ENCODE results near the gene HBP1. TPM values are rescaled to one million over a fixed set of nuclear protein-coding genes. Genes with fewer than 3 reads are reported as not detected.
A peak's percentile ranks its signal among the peaks of the same experiment; 100 is the strongest.

HBP1 gene
- total RNA-seq, 4 donors from 2014 or later = 70.6 to 172 (median 143) TPM

DNA sequence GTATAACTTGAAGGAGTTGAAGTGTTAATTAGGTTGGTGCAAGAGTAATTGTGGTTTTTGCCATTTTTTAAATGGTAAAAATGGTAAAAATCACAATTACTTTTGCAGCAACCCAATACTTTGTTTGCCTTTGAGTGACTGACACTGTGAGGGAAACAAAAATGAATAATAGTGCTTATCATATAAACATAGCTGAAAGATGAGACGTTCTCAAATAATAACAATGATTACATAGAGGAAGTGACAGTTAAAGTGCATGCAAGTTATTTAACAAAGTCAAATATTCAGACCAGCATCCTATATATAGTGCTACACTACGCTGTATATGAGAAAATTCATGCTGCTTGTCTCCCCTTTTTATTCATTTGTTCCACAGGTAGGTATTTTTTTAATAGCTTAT, 4.7 kb upstream of the HBP1 start:
- peaks cover 3 to 5% of the 10 kb centered on the region in 2 donors for H3K4me1 ChIP-seq
- H3K27me3 ChIP-seq = no peaks in the 10 kb centered on the region
- H3K4me3 ChIP-seq = no peak overlapping the region
- in situ Hi-C loops (cut with MboI; ENCODE audit: low sequenced_read_pairs in 4 of 4) = loop anchor here in 1 of 4 donors (25.0 kb wide), 3 partner anchors 502 to 877 kb away; partner anchors contain the start of genes CCDC71L, DLD and NAMPT
- DNase-seq = no peak
- TF ChIP-seq CTCF (IDR thresholded peaks at IDR 0.05 in 4 of 5, conservative IDR thresholded peaks at IDR 0.05 in 1 of 5) (no peak), POLR2A (IDR thresholded peaks at IDR 0.05) (no peak)
- H3K27ac ChIP-seq = no peak overlapping the region
- no peaks in the 10 kb centered on the region for H3K36me3 ChIP-seq
- intact Hi-C loops (cut with DNase I; ENCODE audit: low total_unique reads) = loop anchor here (10.0 kb wide), 1 partner anchor 119 kb away; the partner anchor contains the start of gene PRKAR2B
- no peak for ATAC-seq
- no peaks in the 10 kb centered on the region for H3K9me3 ChIP-seq

DNA sequence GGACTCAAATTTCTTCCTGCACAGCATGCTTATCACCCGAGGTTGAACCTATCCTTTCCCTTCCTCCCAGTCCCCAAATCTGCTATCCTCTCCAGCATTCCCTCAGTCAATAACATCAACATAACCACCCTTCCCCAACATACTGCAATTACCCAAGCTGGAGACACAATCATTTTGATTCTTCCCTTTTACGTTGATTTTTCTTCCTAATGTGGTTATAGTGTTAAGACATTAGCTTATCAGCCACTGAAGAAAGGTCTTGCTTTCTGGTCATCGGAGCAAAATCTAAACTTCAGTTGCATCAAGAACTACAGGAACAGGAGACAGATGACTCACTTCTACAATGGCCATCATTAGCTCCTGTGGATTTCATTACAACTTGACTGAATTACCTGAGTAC, 3.5 kb upstream of the HBP1 start:
- Histone ChIP-seq H3K27me3 (no peaks in the 10 kb centered on the region), H3K27ac (no peak overlapping the region), H3K4me1 (peaks cover 5 to 7% of the 10 kb centered on the region in 2 donors), H3K4me3 (no peak overlapping the region), H3K9me3 (no peaks in the 10 kb centered on the region), H3K36me3 (no peaks in the 10 kb centered on the region)
- ATAC-seq (no peak), DNase-seq (no peak)
- intact Hi-C loops (cut with DNase I; ENCODE audit: low total_unique reads) (loop anchor here (5.0 to 10.0 kb wide), 4 partner anchors 121 to 883 kb away; partner anchors contain the start of genes COG5, DLD, DUS4L and NAMPT), in situ Hi-C loops (cut with MboI; ENCODE audit: low sequenced_read_pairs in 4 of 4) (loop anchor here in 1 of 4 donors (25.0 kb wide), 3 partner anchors 503 to 878 kb away; partner anchors contain the start of genes CCDC71L, DLD and NAMPT)
- TF ChIP-seq CTCF (IDR thresholded peaks at IDR 0.05 in 4 of 5, conservative IDR thresholded peaks at IDR 0.05 in 1 of 5) = no peak
- TF ChIP-seq POLR2A (IDR thresholded peaks at IDR 0.05) = no peak

DNA sequence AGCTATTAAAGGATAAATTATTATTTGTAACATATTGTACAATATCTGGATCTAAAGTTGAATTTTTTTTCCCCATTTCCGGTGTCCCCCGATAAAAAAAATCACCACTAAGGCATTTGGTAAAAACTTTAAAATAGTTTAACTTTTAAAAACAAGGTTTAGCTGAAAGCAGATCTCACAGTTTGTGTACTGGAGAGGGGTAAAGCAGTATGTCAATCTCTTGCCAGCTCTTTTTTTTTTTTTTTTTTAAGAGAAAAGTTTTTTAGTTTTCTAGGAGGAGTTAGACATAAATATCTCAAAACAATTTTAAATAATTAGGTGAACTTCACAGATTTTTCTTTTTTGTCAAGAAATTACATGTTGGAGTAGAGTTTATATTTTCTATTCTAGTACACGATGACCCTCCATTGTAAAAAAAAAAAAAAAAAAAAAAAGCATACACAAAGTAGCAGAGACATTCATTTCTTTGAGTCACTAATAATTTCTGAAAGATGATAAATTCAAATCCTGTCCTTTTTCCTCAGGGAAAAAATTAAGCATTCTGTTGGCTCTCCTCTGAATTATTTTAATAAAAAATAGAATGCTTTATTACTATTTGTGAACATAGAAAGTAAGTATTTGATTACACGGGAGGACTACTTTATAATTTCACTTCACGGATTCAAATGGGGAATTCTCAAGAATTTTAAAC, 1.9 kb upstream of the HBP1 start:
- TF ChIP-seq CTCF (IDR thresholded peaks at IDR 0.05 in 4 of 5, conservative IDR thresholded peaks at IDR 0.05 in 1 of 5) = no peak
- no peak for TF ChIP-seq POLR2A (IDR thresholded peaks at IDR 0.05)
- DNase-seq = no peak
- no peaks in the 10 kb centered on the region for H3K9me3 ChIP-seq
- H3K27ac ChIP-seq = peak overlapping the region; percentile 91 to 100 (median 96)
- H3K36me3 ChIP-seq = no peaks in the 10 kb centered on the region
- no peak for ATAC-seq
- intact Hi-C loops (cut with DNase I; ENCODE audit: low total_unique reads) = loop anchor here (1.0 to 10.0 kb wide), 5 partner anchors 19 to 885 kb away; partner anchors contain the start of genes COG5, DLD, DUS4L and NAMPT
- H3K4me3 ChIP-seq = peak overlapping the region; percentile 52 to 78 (median 68)
- in situ Hi-C loops (cut with MboI; ENCODE audit: low sequenced_read_pairs in 4 of 4) = loop anchor here in 1 of 4 donors (25.0 kb wide), 3 partner anchors 505 to 880 kb away; partner anchors contain the start of genes CCDC71L, DLD and NAMPT
- peaks cover 17 to 22% of the 10 kb centered on the region in 2 donors for H3K4me1 ChIP-seq
- no peaks in the 10 kb centered on the region for H3K27me3 ChIP-seq

DNA sequence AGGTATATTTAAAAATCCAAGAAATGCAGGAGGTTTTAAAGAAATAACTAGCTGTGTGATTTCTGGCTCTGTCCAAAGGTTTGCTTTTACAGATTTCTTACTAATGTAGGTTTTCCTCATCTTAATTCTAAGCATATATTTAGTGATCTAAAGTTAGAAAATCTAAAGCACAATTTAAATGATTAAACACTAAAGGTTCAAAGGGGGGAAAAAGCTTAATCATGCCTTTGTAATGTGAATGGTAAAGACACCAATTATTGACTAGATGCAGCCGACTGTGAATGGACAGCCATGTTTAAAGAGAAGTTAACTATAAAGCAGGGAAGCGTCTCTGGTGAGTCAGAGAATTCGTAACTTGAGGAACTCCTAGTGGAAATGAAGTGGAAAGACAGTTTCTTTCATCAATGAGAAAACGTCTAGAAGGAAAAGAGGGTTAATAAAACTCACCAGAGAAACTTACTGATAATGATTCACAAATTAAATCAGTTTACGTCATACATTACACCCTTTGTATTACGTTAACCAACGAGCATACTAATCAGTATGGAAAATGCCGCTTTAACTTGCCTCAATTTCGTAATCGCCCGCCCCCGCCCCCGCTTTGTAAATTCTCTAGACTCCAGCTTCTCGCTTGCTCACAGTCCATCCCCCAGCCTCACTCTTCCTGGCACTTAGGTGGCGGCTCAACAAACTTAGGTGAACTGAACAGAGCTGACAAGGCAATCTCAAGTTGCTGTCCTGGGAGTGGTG, 1.1 kb upstream of the HBP1 start:
- H3K27ac ChIP-seq = peak overlapping the region; percentile 91 to 100 (median 96)
- in situ Hi-C loops (cut with MboI; ENCODE audit: low sequenced_read_pairs in 4 of 4) = loop anchor here in 1 of 4 donors (25.0 kb wide), 3 partner anchors 505 to 880 kb away; partner anchors contain the start of genes CCDC71L, DLD and NAMPT
- H3K4me1 ChIP-seq = peaks cover 24 to 30% of the 10 kb centered on the region in 2 donors
- H3K4me3 ChIP-seq = peak overlapping the region; percentile 52 to 78 (median 68)
- H3K36me3 ChIP-seq = no peaks in the 10 kb centered on the region
- no peaks in the 10 kb centered on the region for H3K27me3 ChIP-seq
- peak; percentile 23 to 24 for ATAC-seq
- intact Hi-C loops (cut with DNase I; ENCODE audit: low total_unique reads) = loop anchor here (1.0 to 10.0 kb wide), 9 partner anchors 19 to 1401 kb away; partner anchors contain the start of genes BCAP29, CCDC71L, COG5 and DLD
- TF ChIP-seq POLR2A (IDR thresholded peaks at IDR 0.05) (no peak), CTCF (IDR thresholded peaks at IDR 0.05 in 4 of 5, conservative IDR thresholded peaks at IDR 0.05 in 1 of 5) (peak in 3 of 5 experiments; percentile 36 to 40 (median 37))
- no peak for DNase-seq
- H3K9me3 ChIP-seq = no peaks in the 10 kb centered on the region
